NCI-H2196 (cell line): ENCODE results near the gene ZNF467.

Source experiments
- DNase-seq: peaks from one replicate; lab custom pipeline; 2025; ENCODE audit not compliant: unreplicated experiment; lab: John Stamatoyannopoulos, UW

The ZNF467 gene

DNA sequence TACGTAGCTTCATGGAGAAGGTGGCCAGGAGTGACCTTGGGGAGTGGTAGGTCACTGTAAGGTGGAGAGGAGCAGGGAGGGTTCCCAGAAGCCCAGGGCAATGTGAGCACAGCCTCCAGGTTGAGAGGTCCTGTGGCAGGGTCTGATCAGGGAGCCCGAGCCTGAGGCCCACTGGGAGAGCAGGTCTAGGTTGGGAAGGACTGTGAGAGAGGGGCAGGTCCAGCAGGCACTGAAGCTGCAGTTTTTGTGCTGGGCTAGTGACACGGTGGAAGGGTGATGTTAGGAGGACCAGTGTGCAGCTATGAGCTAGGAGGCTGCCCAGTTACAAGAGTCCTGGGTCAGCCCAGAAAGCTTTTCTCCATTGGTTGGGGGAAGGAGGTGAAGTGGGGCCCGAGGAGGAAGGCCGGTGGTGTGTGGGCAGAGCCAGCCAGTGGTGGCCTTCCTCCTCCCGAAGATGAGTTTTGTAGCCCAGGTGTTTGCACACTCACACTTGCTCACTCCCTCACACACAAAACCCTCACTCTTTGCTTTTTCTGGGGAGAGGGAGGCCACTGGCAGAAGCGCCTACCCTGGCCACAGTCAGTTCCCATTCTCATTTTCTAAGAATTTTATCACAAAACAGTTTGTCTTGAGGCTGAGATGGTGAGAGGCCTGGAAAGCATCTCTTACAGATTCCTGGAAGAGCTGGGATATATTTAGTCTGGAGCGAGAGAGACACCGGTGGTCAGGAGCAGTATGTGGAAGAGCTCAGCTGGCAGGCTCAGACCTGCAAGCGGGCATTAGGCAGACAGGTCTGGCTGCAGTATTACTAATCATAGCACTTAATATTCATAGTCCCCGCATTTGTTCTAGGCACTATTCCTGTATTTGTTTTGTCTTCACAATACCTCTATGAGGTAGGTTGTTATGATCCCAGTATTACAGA is 57.1 kb downstream of the ZNF467 start:
- DNase-seq: peak; percentile 9

DNA sequence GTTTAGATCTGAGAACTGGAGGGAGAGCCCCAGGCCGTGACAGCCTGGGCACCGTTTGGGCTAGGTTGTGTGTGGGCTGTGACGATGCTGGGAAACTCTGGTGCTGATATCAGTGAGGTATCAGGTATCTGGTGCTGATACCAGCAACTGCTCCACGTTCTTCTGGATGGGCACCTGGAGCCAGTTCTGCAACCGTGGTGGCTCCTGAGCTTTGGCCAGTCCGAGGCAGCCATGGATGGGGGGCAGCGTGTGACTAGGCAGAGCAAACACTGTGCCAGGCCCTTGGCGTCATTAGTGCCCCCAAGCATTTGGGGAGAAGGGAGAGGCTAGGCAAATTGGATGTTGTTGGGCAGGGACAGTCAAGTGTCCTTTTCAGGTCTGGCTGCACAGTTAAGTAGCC is 57.9 kb downstream of the ZNF467 start:
- DNase-seq: no peak

GRCh38 chr7:149714910-149715471 is 58.4 kb downstream of the ZNF467 start:
- DNase-seq: no peak
